Astrocyte (in vitro differentiated cells and primary cell): ENCODE data around the gene BRD4. TPM values are rescaled to one million over a fixed set of nuclear protein-coding genes. Genes with fewer than 3 reads are reported as not detected.

Source experiments
- DNase-seq: peaks from one replicate; pipeline ENCODE4 v3.0.0-alpha.2; 2010; ENCODE audit warnings: low read depth
- FAIRE-seq: peaks from 2 replicates; lab custom pipeline; 2011; peaks lifted over from hg19 to GRCh38; lab: Jason Lieb, UNC
- H2AFZ ChIP-seq: 2 replicates; pipeline ENCODE4 v1.6.0; 2012; ENCODE audit warnings: low read depth, low read length, inconsistent platforms
- H3K27ac ChIP-seq: 2 replicates; pipeline ENCODE4 v1.5.1; 2011; ENCODE audit warnings: low read depth, low read length, inconsistent platforms
- H3K27me3 ChIP-seq: 2 replicates; pipeline ENCODE4 v1.6.0; 2011; ENCODE audit warnings: low read length, inconsistent platforms; ENCODE audit not compliant: insufficient read depth
- H3K36me3 ChIP-seq: 2 replicates; pipeline ENCODE4 v1.5.1; 2011; ENCODE audit warnings: low read length, inconsistent platforms; ENCODE audit not compliant: insufficient read depth
- H3K4me1 ChIP-seq: 2 replicates; pipeline ENCODE4 v1.5.1; 2011; ENCODE audit warnings: low read length, inconsistent platforms; ENCODE audit not compliant: insufficient read depth
- H3K4me2 ChIP-seq: 2 replicates; pipeline ENCODE4 v1.6.0; 2012; ENCODE audit warnings: low read length, inconsistent platforms
- H3K4me3 ChIP-seq: 2 replicates; pipeline ENCODE4 v1.5.1; 2011; ENCODE audit warnings: low read depth, mild to moderate bottlenecking, low read length, inconsistent platforms; ENCODE audit not compliant: insufficient read depth
- H3K79me2 ChIP-seq: 2 replicates; pipeline ENCODE4 v1.6.0; 2012; ENCODE audit warnings: mild to moderate bottlenecking, low read length, inconsistent platforms; ENCODE audit not compliant: insufficient read depth
- H3K9ac ChIP-seq: 2 replicates; pipeline ENCODE4 v1.6.0; 2012; ENCODE audit warnings: mild to moderate bottlenecking, low read length, inconsistent platforms
- H3K9me3 ChIP-seq: 2 replicates; pipeline ENCODE4 v1.5.1; 2012; ENCODE audit warnings: low read depth, mild to moderate bottlenecking, low read length, inconsistent platforms; ENCODE audit not compliant: insufficient read depth
- H4K20me1 ChIP-seq: 2 replicates; pipeline ENCODE4 v1.6.0; 2012; ENCODE audit warnings: low read length, inconsistent platforms; ENCODE audit not compliant: insufficient read depth
- H3K27ac Mint-ChIP-seq: one replicate; pipeline ENCODE4 v1.8.0; 2021; ENCODE audit warnings: mild to moderate bottlenecking, mixed read lengths; ENCODE audit not compliant: unreplicated experiment
- H3K27me3 Mint-ChIP-seq: one replicate; pipeline ENCODE4 v1.8.0; 2021; ENCODE audit warnings: low read depth, mixed read lengths; ENCODE audit not compliant: unreplicated experiment
- H3K36me3 Mint-ChIP-seq: one replicate; pipeline ENCODE4 v1.8.0; 2021; ENCODE audit warnings: low read depth, mixed read lengths; ENCODE audit not compliant: unreplicated experiment
- H3K4me1 Mint-ChIP-seq: one replicate; pipeline ENCODE4 v1.8.0; 2021; ENCODE audit warnings: low read depth, mixed read lengths; ENCODE audit not compliant: unreplicated experiment
- H3K4me3 Mint-ChIP-seq: one replicate; pipeline ENCODE4 v1.8.0; 2021; ENCODE audit warnings: mild to moderate bottlenecking, moderate library complexity, mixed read lengths; ENCODE audit not compliant: unreplicated experiment
- H3K9me3 Mint-ChIP-seq: one replicate; pipeline ENCODE4 v1.8.0; 2021; ENCODE audit warnings: mild to moderate bottlenecking, mixed read lengths; ENCODE audit not compliant: unreplicated experiment
- CTCF ChIP-seq: IDR thresholded peaks from 2 replicates; pipeline ENCODE4 v1.5.1; 2011; ENCODE audit warnings: low read depth, mild to moderate bottlenecking, inconsistent platforms, low read length, moderate library complexity; ENCODE audit not compliant: insufficient read depth
- EZH2 ChIP-seq: IDR thresholded peaks from 2 replicates; pipeline ENCODE4 v1.6.1; 2012; ENCODE audit warnings: mild to moderate bottlenecking, low read length, inconsistent platforms; ENCODE audit not compliant: insufficient read depth
- total RNA-seq: library from RNA; stranded (reverse); gene quantifications from 2 replicates; pipeline ENCODE4 v1.2.1, GENCODE V29; 2021

Gene BRD4
- total RNA-seq, 1 donor from 2014 or later = 128 TPM

- Mint-ChIP-seq H3K4me1 (peaks cover 68% of the 10 kb centered on the region), H3K9me3 (no peaks in the 10 kb centered on the region), H3K27ac (peak overlapping the region; percentile 80), H3K36me3 (no peaks in the 10 kb centered on the region), H3K4me3 (no peak overlapping the region), H3K27me3 (no peaks in the 10 kb centered on the region)
- FAIRE-seq = no peak
- Histone ChIP-seq H3K27ac (no peak overlapping the region), H3K4me1 (peaks cover 43% of the 10 kb centered on the region), H2AFZ (no peak overlapping the region), H3K9ac (no peak overlapping the region), H3K9me3 (no peaks in the 10 kb centered on the region), H4K20me1 (peaks cover 95% of the 10 kb centered on the region), H3K27me3 (no peaks in the 10 kb centered on the region), H3K79me2 (peaks cover 98% of the 10 kb centered on the region), H3K36me3 (no peaks in the 10 kb centered on the region), H3K4me3 (no peak overlapping the region), H3K4me2 (no peak overlapping the region)
- DNase-seq = no peak
- TF ChIP-seq EZH2 (no peak), CTCF (no peak)
Observed at GRCh38 chr19:15323496-15324235, 8.7 kb downstream of the BRD4 start.

- peaks cover 98% of the 10 kb centered on the region for H3K79me2 ChIP-seq
- no peak for FAIRE-seq
Observed at GRCh38 chr19:15321739-15322138, 10.6 kb downstream of the BRD4 start.

More at GRCh38 chr19:15321739-15322138, 10.6 kb downstream of the BRD4 start:
- Mint-ChIP-seq H3K4me1 (peaks cover 65% of the 10 kb centered on the region), H3K27me3 (no peaks in the 10 kb centered on the region), H3K36me3 (no peaks in the 10 kb centered on the region), H3K27ac (peak overlapping the region; percentile 15), H3K4me3 (peak overlapping the region; percentile 12), H3K9me3 (no peaks in the 10 kb centered on the region)
- Histone ChIP-seq H3K27ac (no peak overlapping the region), H4K20me1 (peaks cover 96% of the 10 kb centered on the region), H3K9ac (no peak overlapping the region), H3K4me1 (peaks cover 47% of the 10 kb centered on the region), H3K27me3 (no peaks in the 10 kb centered on the region), H2AFZ (no peak overlapping the region), H3K9me3 (no peaks in the 10 kb centered on the region), H3K4me2 (no peak overlapping the region), H3K4me3 (no peak overlapping the region), H3K36me3 (no peaks in the 10 kb centered on the region)
- TF ChIP-seq CTCF = no peak
- no peak for TF ChIP-seq EZH2
- DNase-seq = no peak
